HCT116 (cell line): ENCODE results near the gene EIF5AL1. TPM values are rescaled to one million over a fixed set of nuclear protein-coding genes. Genes with fewer than 3 reads are reported as not detected.

Source experiments
- ATAC-seq: fragments of 200-7000 bp; cut with Tn5 transposase; 2 replicates; pipeline ENCODE4 v1.9.1; 2020; ENCODE audit warnings: mild to moderate bottlenecking, moderate library complexity
- BruUV-seq: library from RNA; stranded (reverse); fragments of 400-500 nt; replicated peaks from 2 replicates; lab custom pipeline; 2021; lab: Mats Ljungman, UMichigan
- CTCF ChIA-PET: fragments of 300-600 bp; sonication (Branson Sonifier 250); formaldehyde crosslinking; loops from one replicate; lab custom pipeline; 2021; ENCODE audit warnings: antibody characterized with exemption; lab: Charles Lee
- POLR2A ChIA-PET: fragments of 300-600, 350-600 bp; sonication (Branson Sonifier 250); formaldehyde crosslinking; loops from one replicate; lab custom pipeline; 2021; ENCODE audit warnings: antibody characterized with exemption; lab: Charles Lee
- RAD21 ChIA-PET, 2 experiments: fragments of 300-600 bp; sonication (Branson Sonifier 250); formaldehyde crosslinking; loops; one replicate each; lab custom pipeline; 2023; ENCODE audit warnings: low total read pairs in 2 of 2; ENCODE audit not compliant: uncharacterized antibody in 2 of 2, unreplicated experiment in 2 of 2, low non-redundant PET in 1 of 2; lab: Charles Lee
- DNase-seq: peaks from one replicate; pipeline ENCODE4 v3.0.0-alpha.2; 2010; ENCODE audit warnings: low read depth, low spot score
- H2AFZ ChIP-seq: fragments of 200-600 bp; shearing (Covaris generic), sonication (generic); 2 replicates; pipeline ENCODE4 v1.6.1; 2017; ENCODE audit warnings: low read depth, mixed run types, mixed read lengths, antibody characterized with exemption, low read length; ENCODE audit not compliant: poor library complexity, severe bottlenecking
- H3K27ac ChIP-seq: 2 replicates; pipeline ENCODE4 v1.5.1; 2012; ENCODE audit warnings: low read depth, low read length
- H3K27me3 ChIP-seq: fragments of 200-600 bp; sonication (generic); 2 replicates; pipeline ENCODE4 v1.6.1; 2016; ENCODE audit warnings: mixed run types, low read length, mixed read lengths; ENCODE audit not compliant: insufficient read depth
- H3K36me3 ChIP-seq, 2 experiments: fragments of 200-500 bp in 1 of 2; fragments of 200-600 bp in 1 of 2; sonication (Bioruptor generic) in 1 of 2; sonication (generic) in 1 of 2; 2 replicates each; pipeline versions ENCODE4 v1.5.1 to v1.6.1; 2014 to 2016; ENCODE audit warnings: low read length in 2 of 2, inconsistent platforms in 1 of 2, mixed read lengths in 1 of 2, mixed run types in 1 of 2; ENCODE audit not compliant: insufficient read depth in 2 of 2, control insufficient read depth in 1 of 2
- H3K4me1 ChIP-seq, 2 experiments: fragments of 200-600 bp in 1 of 2; sonication (generic) in 1 of 2; 2 replicates each; pipeline versions ENCODE4 v1.5.1 to v1.6.1; 2012 to 2017; ENCODE audit warnings: low read length in 2 of 2, inconsistent platforms in 1 of 2, mild to moderate bottlenecking in 1 of 2, mixed read lengths in 1 of 2, mixed run types in 1 of 2, moderate library complexity in 1 of 2; ENCODE audit not compliant: insufficient read depth in 2 of 2, control insufficient read depth in 1 of 2
- H3K4me2 ChIP-seq: fragments of 200-600 bp; sonication (generic); 2 replicates; pipeline ENCODE4 v1.6.1; 2017; ENCODE audit warnings: mixed run types, low read length, mixed read lengths
- H3K4me3 ChIP-seq, 2 experiments: fragments of 200-600 bp in 1 of 2; sonication (generic) in 1 of 2; replicated peaks in 1 of 2; 2 replicates each; pipeline ENCODE4 v1.5.1; 2011 to 2016; ENCODE audit warnings: low read length in 2 of 2, control low read depth in 1 of 2, low read depth in 1 of 2, mild to moderate bottlenecking in 1 of 2, mixed read lengths in 1 of 2, mixed run types in 1 of 2
- H3K79me2 ChIP-seq: fragments of 200-600 bp; sonication (generic); 2 replicates; pipeline ENCODE4 v1.6.1; 2017; ENCODE audit warnings: mild to moderate bottlenecking, mixed run types, low read length, moderate library complexity, mixed read lengths; ENCODE audit not compliant: insufficient read depth
- H3K9ac ChIP-seq: fragments of 200-600 bp; sonication (generic); 2 replicates; pipeline ENCODE4 v1.6.1; 2016; ENCODE audit warnings: low read length, mixed read lengths
- H3K9me2 ChIP-seq: fragments of 200-600 bp; sonication (generic), shearing (Covaris generic); 2 replicates; pipeline ENCODE4 v1.6.1; 2017; ENCODE audit warnings: mixed run types, mild to moderate bottlenecking, moderate library complexity; ENCODE audit not compliant: insufficient read depth
- H3K9me3 ChIP-seq, 2 experiments: fragments of 200-500 bp in 1 of 2; fragments of 200-600 bp in 1 of 2; sonication (Bioruptor generic) in 1 of 2; sonication (generic) in 1 of 2; 2 replicates each; pipeline ENCODE4 v1.6.1; 2014 to 2017; ENCODE audit warnings: low read length in 2 of 2, mixed read lengths in 2 of 2, inconsistent platforms in 1 of 2, low read depth in 1 of 2, mild to moderate bottlenecking in 1 of 2, mixed run types in 1 of 2, moderate library complexity in 1 of 2; ENCODE audit not compliant: control insufficient read depth in 1 of 2, insufficient read depth in 1 of 2
- H4K20me1 ChIP-seq: fragments of 200-600 bp; sonication (generic), shearing (Covaris generic); 2 replicates; pipeline ENCODE4 v1.6.1; 2017; ENCODE audit warnings: mixed run types, mild to moderate bottlenecking, moderate library complexity; ENCODE audit not compliant: insufficient read depth
- ATF3 ChIP-seq: IDR thresholded peaks from 2 replicates; pipeline ENCODE4 v1.6.1; 2012
- CBX3 ChIP-seq: IDR thresholded peaks from 2 replicates; pipeline ENCODE4 v1.6.1; 2012; ENCODE audit warnings: low read depth
- CEBPB ChIP-seq: IDR thresholded peaks from 2 replicates; pipeline ENCODE4 v1.6.1; 2012; ENCODE audit warnings: low read depth
- CTCF ChIP-seq, 3 experiments: fragments of 200-600 bp in 1 of 3; sonication (generic) in 1 of 3; IDR thresholded peaks in 2 of 3; conservative IDR thresholded peaks in 1 of 3; 2 replicates each; pipeline ENCODE4 v1.5.1; 2012 to 2017; ENCODE audit warnings: low read depth in 2 of 3, low read length in 2 of 3, antibody characterized with exemption in 1 of 3, borderline replicate concordance in 1 of 3, control low read depth in 1 of 3, mild to moderate bottlenecking in 1 of 3, mixed read lengths in 1 of 3, mixed run types in 1 of 3, moderate library complexity in 1 of 3; ENCODE audit not compliant: insufficient read depth in 1 of 3
- ELF1 ChIP-seq: IDR thresholded peaks from 2 replicates; pipeline ENCODE4 v1.6.1; 2012; ENCODE audit warnings: low read depth, borderline replicate concordance
- EZH2 ChIP-seq: fragments of 200-600 bp; sonication (generic); IDR thresholded peaks from 2 replicates; pipeline ENCODE4 v1.6.1; 2017; ENCODE audit warnings: antibody characterized with exemption, mixed run types
- EZH2phosphoT487 ChIP-seq: fragments of 200-600 bp; IDR thresholded peaks from 2 replicates; pipeline ENCODE4 v1.6.1; 2018; ENCODE audit warnings: antibody characterized with exemption, borderline replicate concordance
- FOSL1 ChIP-seq: IDR thresholded peaks from 2 replicates; pipeline ENCODE4 v1.6.1; 2012; ENCODE audit warnings: low read depth
- JUND ChIP-seq: IDR thresholded peaks from 2 replicates; pipeline ENCODE4 v1.6.1; 2012
- MAX ChIP-seq: IDR thresholded peaks from 2 replicates; pipeline ENCODE4 v1.6.1; 2012
- POLR2A ChIP-seq: IDR thresholded peaks from 2 replicates; pipeline ENCODE4 v1.7.0; 2011; ENCODE audit warnings: borderline replicate concordance; ENCODE audit not compliant: insufficient read depth, insufficient read length; ENCODE audit errors: extremely low read depth
- POLR2AphosphoS5 ChIP-seq: IDR thresholded peaks from 2 replicates; pipeline ENCODE4 v1.6.1; 2011; ENCODE audit warnings: mild to moderate bottlenecking, low read depth, low read length, moderate library complexity
- RAD21 ChIP-seq: IDR thresholded peaks from 2 replicates; pipeline ENCODE4 v1.6.1; 2012; ENCODE audit warnings: low read depth, mild to moderate bottlenecking
- REST ChIP-seq: IDR thresholded peaks from 2 replicates; pipeline ENCODE4 v1.6.1; 2012; ENCODE audit warnings: low read depth
- SRF ChIP-seq: IDR thresholded peaks from 2 replicates; pipeline ENCODE4 v1.6.1; 2012; ENCODE audit warnings: low read depth
- YY1 ChIP-seq: IDR thresholded peaks from 2 replicates; pipeline ENCODE4 v1.6.1; 2011; ENCODE audit warnings: low read length, low read depth, moderate library complexity, mild to moderate bottlenecking; ENCODE audit not compliant: insufficient replicate concordance; ENCODE audit errors: extremely low read depth
- ZFX ChIP-seq: fragments of 450-650 bp; IDR thresholded peaks from 2 replicates; pipeline ENCODE4 v1.6.1; 2017
- ZNF274 ChIP-seq: fragments of 200-500 bp; sonication (Bioruptor generic); IDR thresholded peaks from 2 replicates; pipeline ENCODE4 v1.6.1; 2014; ENCODE audit warnings: mild to moderate bottlenecking, low read depth, low read length, inconsistent platforms
- intact Hi-C: fragments of 100-400 bp; cut with micrococcal nuclease; formaldehyde crosslinking; loops from 2 replicates; pipeline ENCODE4 v1.10.0; 2022
- total RNA-seq: library from RNA; stranded (reverse); gene quantifications from one replicate; pipeline ENCODE4 v1.2.1, GENCODE V29; 2021; ENCODE audit not compliant: unreplicated experiment

EIF5AL1 gene
- total RNA-seq, 1 experiment from 2014 or later: 5.6 TPM

GRCh38 chr10:79479283-79479909 lies 32.9 kb upstream of the EIF5AL1 start:
- intact Hi-C loops: no loop called here
- Histone ChIP-seq H3K9me3 (no peaks in the 10 kb centered on the region), H3K4me1 (no peaks in the 10 kb centered on the region), H3K36me3 (no peaks in the 10 kb centered on the region), H3K9me2 (no peaks in the 10 kb centered on the region), H3K27ac (no peak overlapping the region), H3K79me2 (no peaks in the 10 kb centered on the region), H3K4me2 (no peak overlapping the region), H3K4me3 (no peak overlapping the region), H2AFZ (no peak overlapping the region), H4K20me1 (no peaks in the 10 kb centered on the region), H3K9ac (no peak overlapping the region), H3K27me3 (no peaks in the 10 kb centered on the region)
- BruUV-seq: no TSS peak
- POLR2A ChIA-PET: interaction anchor here (1.3 kb wide), 1 partner anchor 133 kb away, joined by 3 read pairs; no protein-coding TSS in a partner anchor
- RAD21 ChIA-PET: no interaction called here
- ATAC-seq: no peak
- no peak for DNase-seq
- CTCF ChIA-PET: no interaction called here
- TF ChIP-seq ATF3: no peak
- TF ChIP-seq JUND: no peak
- no peak for TF ChIP-seq CEBPB
- no peak for TF ChIP-seq ZNF274
- no peak for TF ChIP-seq REST
- TF ChIP-seq CTCF (IDR thresholded peaks at IDR 0.05 in 2 of 3, conservative IDR thresholded peaks at IDR 0.05 in 1 of 3; ENCODE audit: borderline replicate concordance in 1 of 3, insufficient read depth in 1 of 3, low read depth in 2 of 3, low read length in 2 of 3): no peak
- no peak for TF ChIP-seq EZH2phosphoT487
- TF ChIP-seq CBX3: no peak
- no peak for TF ChIP-seq POLR2A
- no peak for TF ChIP-seq SRF
- no peak for TF ChIP-seq FOSL1
- TF ChIP-seq RAD21: no peak
- no peak for TF ChIP-seq ELF1
- no peak for TF ChIP-seq YY1
- no peak for TF ChIP-seq EZH2
- TF ChIP-seq MAX: no peak
- TF ChIP-seq ZFX: no peak
- no peak for TF ChIP-seq POLR2AphosphoS5
